NCI-H1048 (cell line): ENCODE results near the gene BMPR2.
"Not testable (repeated sequence)": the region's sequence is repeated elsewhere in the genome, so short reads cannot be mapped to it uniquely, and the experiment has no call there.

Experiments used
- DNase-seq: peaks from one replicate; lab custom pipeline; 2025; lab: John Stamatoyannopoulos, UW

The BMPR2 gene

DNA sequence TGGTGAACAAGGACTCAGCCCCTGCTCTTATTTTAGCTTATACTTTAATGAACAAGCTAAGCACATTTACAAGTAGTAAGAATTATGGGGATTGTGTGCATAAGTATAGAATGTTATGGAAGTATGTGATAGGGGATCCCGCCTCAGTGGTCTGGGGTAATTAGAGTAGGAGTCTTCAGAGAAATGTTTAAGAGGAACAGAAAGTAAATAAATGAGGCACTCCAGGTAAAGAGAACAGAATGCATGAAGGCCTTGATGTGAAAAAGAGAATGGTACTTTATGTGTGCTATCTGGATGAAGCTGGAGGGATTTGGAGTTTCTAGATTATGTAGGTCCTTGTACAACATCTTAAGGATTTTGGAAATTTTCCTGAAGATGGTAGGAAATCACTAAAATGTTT is 76.6 kb downstream of the BMPR2 start:
- no peak for DNase-seq

DNA sequence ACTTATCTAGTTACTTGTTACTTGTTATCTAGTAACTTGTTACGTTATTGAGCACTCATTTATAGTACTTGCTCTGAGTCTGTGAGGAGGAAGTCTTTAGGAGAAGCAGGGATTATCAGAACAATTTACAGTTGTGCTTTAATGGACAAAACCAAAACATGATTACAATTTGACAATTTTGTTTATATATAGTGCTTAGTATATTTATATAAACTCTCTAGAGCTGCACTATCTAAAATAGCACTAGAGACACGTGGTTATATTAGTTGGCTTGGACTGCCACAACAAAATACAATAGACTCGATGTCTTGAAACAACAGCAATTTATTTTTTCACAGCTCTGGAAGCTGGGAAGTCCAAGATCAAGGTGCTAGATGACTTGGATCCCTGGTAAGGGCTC is 78.4 kb downstream of the BMPR2 start:
- no peak for DNase-seq

DNA sequence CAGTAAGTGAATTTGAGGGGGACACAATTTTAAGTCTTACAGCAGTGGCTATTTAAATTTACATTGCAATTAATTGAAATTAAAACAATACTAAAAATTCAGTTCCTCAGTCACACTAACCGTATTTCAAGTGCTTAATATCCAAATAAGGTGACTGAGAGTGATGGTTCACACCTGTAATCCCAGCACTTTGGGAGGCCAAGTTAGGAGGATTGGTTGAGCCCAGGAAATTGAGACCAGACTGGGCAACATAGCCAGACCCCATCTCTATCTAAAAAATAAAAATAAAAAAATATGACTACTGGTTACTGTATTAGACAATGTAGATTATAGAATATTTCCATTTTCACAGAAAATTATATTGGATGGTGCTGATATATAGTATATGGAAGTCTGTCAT is 79.0 kb downstream of the BMPR2 start:
- DNase-seq, result no peak

DNA sequence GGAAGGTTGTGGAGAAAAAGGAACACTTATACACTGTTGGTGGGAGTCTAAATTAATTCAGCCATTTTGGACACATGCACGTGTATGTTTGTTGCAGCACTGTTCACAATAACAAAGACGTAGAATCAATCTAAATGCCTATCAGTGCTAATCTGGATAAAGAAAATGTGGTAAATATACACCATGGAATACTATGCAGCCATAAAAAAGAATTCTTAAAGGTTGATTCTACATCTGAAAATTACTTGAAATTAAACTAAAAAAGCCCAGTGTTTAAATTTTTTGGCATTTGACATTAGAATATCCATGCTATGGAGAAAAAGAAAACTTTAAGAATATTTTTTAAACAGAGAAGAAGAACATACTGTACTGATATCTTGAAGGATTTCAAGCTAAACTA is 84.0 kb downstream of the BMPR2 start:
- DNase-seq, result no peak

DNA sequence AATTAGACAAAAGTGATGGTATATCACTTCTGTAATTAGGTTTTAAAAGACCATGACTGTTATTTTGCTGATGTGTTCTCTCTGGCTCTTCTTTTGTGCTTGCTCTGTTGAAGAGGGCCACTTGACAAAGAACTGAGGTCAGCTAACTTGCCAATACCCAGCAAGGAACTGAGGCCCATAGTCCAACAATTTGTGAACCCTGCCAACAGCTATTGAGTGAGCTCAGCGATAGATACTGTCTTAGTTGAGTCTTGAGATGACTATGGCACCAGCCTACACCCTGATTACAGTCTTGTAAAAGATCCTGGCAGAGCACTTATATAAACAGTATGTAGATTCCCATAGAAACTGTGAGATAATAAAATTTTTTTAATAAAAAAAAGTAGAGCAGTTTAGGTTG is 103.0 kb downstream of the BMPR2 start:
- DNase-seq, result no peak

- DNase-seq, result no peak
Measured at GRCh38 chr2:202479610-202480009, 103.5 kb downstream of the BMPR2 start.

DNA sequence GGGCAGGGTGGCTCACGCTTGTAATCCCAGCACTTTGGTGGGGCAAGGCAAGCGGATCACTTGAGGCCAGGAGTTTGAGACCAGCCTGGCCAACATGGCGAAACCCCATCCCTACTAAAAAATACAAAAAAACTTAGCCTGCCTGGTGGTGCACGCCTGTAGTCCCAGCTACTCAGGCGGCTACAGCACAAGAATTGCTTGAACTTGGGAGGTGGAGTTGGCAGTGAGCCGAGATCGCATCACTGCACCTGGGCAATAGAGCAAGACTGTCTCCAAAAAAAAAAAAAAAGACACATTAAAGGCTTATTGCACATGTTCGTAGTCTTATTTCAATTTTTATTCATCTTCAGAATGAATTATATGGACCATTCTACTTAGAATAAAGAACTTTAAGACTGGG is 110.2 kb downstream of the BMPR2 start:
- DNase-seq, result no peak

- no peak for DNase-seq
Measured at GRCh38 chr2:202488671-202489070, 112.5 kb downstream of the BMPR2 start.

DNA sequence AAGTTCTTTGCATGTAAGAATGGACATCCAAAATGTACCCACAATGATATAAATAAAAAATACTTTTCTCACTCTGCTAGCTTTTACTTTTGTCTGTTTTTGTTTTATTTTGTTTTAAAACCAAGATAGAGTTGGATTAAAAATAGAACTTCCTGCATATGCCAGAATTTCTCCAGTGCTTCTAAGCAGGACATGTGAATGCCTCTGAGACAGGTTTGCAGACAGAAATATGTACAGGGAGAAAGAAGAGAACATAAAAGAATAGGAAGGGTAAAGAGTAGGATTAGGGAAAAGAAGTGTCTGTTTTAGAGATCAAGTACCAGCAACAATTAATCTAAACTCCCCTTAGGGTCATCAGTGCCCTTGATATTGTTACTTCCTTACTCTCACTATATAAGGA is 114.4 kb downstream of the BMPR2 start:
- no peak for DNase-seq

GRCh38 chr2:202491514-202491913 is 115.4 kb downstream of the BMPR2 start:
- DNase-seq, result no peak

DNA sequence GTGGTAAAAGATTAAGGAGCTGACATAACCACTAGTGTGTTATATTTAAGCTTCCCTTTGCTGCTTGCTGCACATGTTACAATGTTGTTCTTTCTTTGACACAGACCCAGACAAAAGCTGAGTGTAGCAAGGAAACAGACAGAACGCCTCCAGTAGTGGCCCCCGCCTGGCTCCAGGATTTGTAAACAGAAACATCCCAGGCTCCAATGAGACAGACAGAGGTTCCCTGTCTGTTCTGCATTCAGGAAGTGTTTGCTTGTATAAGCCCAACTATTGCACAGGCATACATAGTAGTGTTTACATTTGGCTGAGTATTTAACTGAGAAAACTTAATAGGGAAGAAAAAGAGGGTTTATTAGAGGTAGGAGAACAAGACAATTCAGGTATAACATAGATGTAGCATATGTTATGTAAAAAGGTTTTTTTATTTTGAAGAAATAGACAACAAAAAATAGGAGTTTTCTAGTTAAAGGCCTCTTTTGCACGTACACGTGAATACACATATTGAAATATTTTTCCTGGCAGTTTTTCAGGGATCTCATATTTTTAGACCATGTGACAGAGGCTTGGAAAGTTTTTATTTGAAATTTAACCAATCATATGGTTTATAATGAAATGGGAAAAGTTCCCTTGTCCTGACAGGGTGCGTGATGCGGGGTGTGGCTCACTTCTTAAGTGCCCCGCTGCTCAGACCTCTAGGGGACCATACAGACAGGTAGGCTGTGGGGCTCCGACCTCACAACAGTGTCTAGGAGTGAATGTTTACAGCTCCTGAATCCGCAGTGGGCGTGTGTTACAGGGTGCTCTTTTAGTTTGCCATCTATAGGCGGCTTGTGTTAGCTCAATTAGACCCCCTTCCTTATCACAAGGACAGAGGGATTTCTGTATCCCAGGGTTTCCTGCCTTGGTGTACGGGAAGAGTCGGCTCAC is 118.4 kb downstream of the BMPR2 start:
- peak; percentile 5 for DNase-seq

GRCh38 chr2:202495230-202495604 is 119.1 kb downstream of the BMPR2 start:
- DNase-seq, result no peak

DNA sequence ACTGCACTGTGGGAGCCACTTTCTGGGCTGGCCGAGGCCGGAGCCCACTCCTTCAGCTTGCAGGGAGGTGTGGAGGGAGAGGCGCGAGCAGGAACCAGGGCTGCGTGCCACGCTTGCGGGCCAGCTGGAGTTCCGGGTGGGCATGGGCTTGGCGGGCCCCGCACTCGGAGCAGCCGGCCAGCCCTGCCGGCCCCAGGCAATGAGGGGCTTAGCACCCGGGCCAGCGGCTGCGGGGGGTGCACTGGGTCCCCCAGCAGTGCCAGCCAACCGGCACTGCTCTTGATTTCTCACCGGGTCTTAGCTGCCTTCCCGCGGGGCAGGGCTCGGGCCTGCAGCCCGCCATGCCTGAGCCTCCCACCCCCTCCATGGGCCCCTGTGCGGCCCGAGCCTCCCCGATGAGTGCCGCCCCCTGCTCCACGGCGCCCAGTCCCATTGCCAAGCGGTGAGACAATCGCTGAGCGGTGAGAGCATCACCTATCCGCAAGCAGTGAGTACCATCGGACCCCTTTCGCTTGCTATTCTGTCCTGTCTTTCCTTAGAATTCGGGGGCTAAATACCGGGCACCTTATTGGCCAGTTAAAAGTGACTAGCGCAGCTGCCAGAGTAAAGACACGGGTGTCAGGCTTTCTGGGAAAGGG is 120.8 kb downstream of the BMPR2 start:
- not testable (repeated sequence) for DNase-seq

GRCh38 chr2:202497473-202497866 is 121.3 kb downstream of the BMPR2 start:
- DNase-seq, result not testable (repeated sequence)

DNA sequence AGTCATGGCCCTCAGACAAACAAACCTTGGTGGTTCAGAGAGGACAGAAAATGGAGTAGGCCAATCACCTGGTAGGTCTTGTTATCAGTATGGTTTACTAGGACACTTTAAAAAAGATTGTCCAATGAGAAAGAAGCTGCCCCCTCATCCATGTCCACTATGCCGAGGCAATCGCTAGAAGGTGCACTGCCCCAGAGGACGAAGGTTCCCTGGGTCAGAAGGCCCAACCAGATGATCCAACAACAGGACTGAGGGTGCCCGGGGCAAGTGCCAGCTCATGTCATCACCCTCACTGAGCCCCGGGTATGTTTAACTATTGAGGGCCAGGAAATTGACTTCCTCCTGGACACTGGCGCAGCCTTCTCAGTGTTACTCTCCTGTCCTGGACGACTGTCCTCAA is 123.7 kb downstream of the BMPR2 start:
- DNase-seq, result not testable (repeated sequence)

DNA sequence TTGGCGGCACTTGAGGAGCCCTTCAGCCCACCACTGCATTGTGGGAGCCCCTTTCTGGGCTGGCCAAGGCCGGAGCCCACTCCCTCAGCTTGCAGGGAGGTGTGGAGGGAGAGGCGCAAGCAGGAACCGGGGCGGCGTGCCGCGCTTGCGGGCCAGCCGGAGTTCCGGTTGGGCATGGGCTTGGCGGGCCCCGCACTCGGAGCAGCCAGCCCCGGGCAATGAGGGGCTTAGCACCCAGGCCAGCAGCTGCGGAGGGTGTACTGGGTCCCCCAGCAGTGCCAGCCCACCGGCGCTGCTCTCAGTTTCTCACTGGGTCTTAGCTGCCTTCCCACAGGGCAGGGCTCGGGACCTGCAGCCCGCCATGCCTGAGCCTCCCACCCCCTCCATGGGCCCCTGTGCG is 127.1 kb downstream of the BMPR2 start:
- DNase-seq, result not testable (repeated sequence)

DNA sequence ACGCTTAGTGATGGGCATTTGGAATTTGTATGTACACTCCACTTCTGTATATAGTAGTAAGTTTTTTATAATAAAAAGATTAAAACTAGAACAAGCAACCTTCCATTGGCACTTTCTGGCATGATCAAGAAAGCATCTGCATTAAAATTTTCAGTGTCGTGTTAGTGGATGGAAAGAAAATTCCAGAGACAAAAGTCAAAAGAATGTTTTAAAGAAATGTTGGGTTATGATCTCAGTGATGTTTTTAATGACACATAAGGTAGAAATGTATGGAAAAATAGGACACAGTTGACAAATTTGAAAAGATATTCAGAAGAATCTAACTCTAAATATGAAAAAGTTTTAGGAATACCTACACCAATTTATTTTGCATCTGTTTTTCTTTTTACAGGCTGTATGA is 132.6 kb downstream of the BMPR2 start:
- DNase-seq, result no peak

- no peak for DNase-seq
Measured at GRCh38 chr2:202510911-202511310, 134.8 kb downstream of the BMPR2 start.

GRCh38 chr2:202512176-202512575 is 136.0 kb downstream of the BMPR2 start:
- DNase-seq, result no peak

DNA sequence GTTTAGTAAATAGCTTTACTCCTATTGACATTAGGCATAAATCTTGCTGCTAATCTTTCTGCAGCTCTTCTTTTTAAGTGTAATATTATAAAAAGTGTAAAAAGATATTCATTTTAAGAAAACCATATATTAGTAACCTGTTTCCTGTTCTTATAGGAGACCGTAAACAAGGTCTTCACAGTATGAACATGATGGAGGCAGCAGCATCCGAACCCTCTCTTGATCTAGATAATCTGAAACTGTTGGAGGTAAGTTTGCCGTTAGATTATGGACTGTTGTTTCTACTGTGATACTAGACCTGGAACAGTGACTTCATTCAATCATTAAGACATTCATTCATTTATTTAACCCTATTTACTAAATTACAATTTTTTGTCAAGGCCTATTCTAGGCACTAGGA is 138.6 kb downstream of the BMPR2 start:
- DNase-seq, result no peak

DNA sequence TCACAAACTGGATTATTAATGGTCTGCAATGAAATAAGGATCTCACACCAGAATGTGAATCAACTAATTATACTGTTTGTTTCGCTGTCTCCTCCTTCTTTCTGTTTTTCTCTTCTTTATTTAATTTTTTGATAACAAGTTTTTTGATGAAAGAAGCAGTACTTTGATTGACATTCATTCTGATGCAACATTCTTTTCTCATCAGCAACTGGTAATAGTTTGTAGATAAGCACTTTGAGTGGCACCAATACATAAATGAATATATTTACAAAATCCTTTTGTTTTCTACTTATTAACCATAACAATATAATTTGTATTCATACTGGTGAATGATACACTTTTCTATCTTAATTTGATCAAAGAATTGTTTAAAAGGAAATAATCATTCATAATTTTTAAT is 143.3 kb downstream of the BMPR2 start:
- no peak for DNase-seq

- no peak for DNase-seq
Measured at GRCh38 chr2:202521470-202521869, 145.3 kb downstream of the BMPR2 start.

GRCh38 chr2:202529389-202529788 is 153.3 kb downstream of the BMPR2 start:
- DNase-seq, result no peak

DNA sequence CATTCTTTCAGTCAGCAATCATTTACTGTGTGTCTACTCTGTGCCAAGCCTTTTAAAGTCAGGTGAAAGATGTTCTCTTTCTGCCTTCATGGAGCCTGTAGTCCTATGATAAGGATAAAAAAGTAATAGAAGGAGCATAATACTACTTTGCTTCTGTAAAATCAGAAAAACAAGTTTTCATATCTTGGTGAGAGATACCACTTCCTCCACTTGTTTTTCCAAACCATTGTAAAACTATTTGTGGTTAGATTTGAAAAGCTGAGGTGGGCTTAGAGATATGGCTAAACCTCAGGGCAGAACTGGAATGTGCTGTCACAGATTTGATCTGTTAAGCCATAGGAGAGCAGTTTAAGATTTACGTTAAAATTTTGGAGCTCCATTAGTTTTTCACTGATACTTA is 153.9 kb downstream of the BMPR2 start:
- DNase-seq, result no peak
